ENCODE results near the gene SULT1C4.
A peak's percentile ranks its signal among the peaks of the same experiment; 100 is the strongest.
"Not testable (repeated sequence)": the region's sequence is repeated elsewhere in the genome, so short reads cannot be mapped to it uniquely, and the experiment has no call there.

Gene SULT1C4

DNA sequence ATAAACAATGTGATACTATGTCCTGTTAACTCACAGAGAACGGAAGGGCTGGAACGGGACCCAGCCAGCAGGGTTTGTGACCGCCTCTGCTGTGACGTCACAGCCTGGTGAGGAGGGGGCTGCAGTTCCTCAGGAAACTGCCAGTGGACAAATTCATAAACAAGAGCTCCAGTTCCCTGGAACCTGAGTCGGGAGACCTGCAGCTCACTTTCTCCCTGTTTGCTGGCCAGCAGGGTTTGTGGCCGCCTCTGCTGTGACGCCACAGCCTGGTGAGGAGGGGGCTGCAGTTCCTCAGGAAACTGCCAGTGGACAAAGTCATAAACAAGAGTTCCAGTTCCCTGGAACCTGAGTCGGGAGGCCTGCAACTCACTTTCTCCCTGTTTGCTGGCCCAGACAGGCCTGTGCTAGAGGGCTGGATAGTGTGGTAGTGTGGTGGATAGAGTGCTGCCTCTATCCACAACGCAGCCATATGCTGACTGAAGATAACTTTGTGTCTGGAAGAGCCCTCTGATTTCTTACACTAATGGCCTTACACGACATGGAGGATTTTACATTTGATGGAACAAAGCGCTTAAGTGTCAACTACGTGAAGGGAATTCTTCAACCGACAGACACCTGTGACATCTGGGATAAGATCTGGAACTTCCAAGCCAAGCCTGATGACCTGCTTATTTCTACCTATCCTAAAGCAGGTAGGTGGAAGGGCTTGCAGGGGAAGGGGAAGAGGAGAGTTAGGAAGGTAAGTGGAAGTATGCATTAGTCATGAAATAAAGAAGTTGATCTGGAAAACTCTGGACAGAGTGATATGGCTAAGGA, at the start of gene SULT1C4:
Gene SULT1C4, plus strand, starts transcription at position 140 of the 816 bp plus-strand sequence. Its CDS starts 384 bp downstream, at position 524.
- DNase-seq = peak in 34 of 58 donors; percentile 3 to 57 (median 20)

DNA sequence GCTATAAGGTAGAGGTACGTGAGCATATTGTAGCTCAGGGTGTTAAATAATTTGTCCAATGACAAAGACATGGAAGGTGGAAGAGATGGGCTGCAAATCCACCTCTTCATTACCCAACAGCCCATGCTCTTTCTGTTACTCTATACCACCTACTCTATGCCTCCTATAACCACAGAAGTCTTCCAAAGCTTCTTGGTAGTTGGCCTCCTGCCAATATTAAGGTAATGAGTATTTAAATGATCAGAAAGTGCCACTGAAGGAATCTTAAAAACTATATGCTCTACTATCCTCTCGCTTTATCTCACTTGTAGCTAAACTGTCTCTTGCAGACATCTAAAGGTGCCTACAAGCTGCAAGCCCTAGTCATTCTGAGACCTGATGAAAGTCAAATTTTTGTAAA, 48.0 kb upstream of the SULT1C4 start:
- DNase-seq = no peak

DNA sequence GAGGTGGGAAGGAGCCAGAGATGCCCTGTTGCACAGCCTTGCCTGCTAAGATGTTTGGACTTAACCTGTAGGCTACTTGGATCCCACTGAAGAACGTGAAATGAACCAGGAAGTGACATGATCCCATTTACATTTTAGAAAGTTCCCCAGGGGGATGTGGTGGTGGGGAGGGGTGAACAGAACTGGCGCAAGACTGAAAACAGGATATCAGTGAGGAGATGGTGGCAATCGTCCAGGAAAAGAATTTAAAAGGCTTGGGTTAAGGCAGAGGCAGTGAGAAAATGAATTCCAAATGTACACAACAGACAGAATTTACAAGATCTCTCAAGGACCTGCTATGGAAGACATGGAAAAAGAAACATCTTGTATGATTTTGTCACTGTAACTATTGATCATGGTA, 46.8 kb upstream of the SULT1C4 start:
- DNase-seq = no peak

DNA sequence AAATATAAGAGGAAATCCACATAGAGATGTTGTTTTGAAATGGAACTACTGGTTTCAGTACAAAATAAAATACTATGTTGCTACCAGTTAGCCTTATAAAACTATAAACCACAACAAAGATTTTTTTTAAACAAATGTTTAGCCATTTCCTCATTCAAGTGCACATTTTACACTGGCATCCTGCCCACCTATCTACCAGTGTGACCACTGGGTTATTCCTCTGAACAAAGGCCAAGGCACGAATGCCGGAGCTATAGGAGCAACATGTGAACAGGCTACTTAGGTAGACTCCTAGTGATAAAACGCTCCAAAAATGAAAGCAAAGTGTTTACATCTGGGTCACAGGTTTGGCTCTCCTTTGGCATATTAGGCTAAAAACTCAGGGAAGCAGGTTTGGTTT, 31.8 kb upstream of the SULT1C4 start:
- no peak for DNase-seq

DNA sequence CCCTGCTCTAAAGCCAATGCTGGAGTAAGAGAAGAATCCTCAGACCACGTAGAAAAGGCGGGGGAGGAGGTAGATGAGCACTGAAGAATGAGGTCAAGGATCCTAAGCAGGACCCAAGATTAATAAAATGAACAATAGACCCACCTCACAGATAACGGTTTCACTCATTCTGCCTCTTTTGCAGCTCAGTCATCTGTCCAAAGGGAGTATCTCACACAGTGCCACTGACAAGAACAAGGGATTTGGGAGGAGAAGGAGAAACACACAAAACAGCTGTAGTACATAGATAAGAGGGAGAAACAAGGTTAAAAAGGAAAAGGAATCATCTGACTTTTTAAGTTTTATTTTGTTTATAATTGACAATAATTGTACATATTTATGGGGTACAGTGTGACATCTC, 30.9 kb upstream of the SULT1C4 start:
- no peak for DNase-seq

DNA sequence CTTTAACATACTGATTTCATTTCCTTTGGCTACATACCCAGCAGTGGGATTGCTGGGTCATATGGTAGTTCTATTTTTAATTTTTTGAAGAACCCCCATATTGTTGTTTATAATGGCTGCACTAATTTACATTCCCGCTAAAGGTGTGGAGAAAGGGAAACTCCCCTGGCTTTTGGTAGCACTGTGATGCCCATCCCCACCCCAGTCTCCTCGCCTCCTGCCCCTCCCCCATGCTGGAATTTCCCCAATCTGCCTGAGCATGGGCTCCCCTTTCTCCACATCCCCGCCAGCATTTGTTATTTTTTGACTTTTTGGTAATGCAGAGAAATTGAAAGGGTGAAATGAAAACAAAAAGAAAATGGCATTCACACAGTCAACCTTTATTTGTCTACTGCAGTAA, 30.0 kb upstream of the SULT1C4 start:
- no peak for DNase-seq

DNA sequence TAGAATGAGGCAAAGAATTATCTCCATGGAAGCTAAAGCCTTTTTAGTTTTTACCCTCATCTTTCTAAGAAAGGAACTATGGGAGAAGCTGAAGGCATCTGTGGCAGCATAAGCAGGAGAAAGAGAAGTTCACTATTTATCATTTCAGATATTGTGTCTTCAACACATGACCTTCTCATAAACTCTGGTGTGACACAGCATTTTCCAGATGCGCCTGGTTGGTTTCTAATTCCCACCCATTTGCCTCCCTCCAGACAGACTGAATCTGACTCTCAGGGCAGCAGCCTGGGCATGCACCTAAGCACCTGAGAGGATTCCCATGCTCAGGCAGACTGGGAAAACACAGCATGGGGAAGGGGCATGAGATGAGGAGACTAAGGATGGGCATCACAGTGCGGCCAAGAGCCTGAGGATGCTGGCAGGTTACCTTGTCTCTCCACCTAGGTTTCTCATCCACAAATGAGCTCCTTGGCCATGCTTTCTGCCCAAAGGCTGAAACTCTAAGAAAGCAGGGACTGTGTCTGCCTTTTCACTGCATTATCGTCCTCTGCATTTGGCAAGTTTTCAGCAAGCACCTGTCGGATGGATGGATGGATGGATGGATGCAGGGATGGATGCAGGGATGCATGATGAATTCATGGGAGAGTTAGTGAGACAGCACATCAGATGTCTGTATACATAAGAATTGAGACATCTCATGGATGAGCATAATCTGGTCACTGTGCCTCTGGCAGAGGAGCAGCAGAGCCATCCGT, 28.8 kb upstream of the SULT1C4 start:
- DNase-seq = no peak

DNA sequence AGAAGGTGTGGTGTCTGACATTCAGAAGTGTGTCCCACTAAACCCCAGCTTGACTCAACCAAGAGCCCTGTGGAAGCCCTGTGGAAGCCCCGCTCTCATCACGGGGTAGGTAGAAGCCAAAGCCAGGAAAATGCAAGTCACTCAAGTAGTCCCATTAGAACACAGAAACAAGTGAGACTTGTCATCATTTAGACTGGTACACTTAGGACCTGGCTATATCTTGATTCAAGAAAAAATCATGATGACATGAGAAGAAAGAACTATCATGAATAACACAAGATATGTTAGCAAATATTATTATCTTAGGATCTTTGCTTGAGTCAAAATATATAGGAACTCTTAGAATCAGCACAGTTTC, 28.2 kb upstream of the SULT1C4 start:
- no peak for DNase-seq

DNA sequence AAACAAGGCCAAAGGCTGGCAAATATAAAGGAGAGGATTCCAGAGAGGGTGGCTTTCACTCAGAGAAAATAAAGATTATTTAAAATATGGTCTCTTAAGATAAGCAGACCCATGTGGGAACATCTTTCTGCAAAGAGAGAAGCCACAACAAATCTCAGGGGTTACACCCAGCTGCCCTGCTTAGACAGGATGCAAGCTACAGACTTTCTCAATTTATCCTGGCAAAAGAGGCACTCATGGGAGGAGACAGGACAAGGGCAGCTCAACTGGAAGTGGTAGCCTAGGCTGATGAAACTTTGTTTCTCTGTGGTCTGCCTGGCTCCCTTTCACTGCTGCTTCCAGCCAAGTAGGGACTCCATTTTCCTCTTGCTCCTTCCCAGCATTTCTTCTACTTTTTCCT, 25.9 kb upstream of the SULT1C4 start:
- no peak for DNase-seq

DNA sequence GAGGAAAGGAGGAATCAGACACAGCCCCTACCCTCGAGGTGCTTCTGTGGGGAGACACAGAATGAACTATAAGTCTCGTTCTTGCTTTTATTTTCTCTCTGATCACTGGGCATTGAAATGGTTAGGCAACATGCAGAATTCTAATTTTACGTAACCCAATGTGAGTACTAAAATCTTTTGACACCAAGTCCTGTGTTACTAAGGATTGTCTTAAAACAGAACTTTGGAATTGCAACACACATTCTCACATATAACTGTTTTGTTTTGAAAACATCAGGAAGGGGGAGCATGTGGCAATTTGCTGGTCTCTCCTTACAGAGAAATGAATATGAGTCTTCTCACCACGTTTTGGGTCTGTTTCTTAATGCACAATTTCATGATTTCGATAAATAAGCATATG, 23.6 kb upstream of the SULT1C4 start:
- no peak for DNase-seq

DNA sequence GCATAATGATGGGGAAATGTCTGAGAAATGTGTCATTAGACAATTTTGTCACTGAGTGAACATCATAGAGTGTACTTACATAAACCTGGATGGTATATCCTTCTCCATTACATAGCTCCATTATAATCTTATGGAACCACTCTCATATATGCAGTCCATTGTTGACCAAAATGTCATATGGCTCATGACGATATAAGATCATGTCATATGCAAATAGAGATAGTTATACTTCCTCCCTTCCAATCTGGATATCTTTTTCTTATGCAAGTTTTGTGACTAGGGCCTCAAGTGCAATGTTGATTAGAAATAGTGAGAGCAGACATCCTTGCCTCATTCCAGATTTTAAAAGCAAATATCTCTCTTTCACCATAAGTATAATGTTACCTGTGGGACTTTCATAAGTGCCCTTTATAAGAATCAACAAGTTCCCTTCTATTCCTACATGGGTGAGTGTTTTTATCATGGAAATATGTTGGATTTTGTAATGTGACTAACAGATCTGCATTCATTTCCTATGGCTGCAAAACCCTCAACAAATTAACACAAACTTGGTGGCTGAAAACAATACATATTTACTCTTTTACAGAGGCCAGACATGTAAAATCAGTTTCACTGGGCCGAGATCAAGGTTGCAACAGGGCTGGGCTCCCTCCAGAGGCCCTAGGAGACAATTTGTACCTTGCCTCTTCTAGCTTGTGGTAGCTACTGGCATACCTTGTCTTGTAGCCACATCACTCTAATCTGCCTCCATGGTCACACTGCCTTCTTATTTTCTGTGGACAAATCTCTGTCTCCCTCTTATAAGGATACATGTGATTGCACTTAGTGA, 21.6 kb upstream of the SULT1C4 start:
- no peak for DNase-seq

DNA sequence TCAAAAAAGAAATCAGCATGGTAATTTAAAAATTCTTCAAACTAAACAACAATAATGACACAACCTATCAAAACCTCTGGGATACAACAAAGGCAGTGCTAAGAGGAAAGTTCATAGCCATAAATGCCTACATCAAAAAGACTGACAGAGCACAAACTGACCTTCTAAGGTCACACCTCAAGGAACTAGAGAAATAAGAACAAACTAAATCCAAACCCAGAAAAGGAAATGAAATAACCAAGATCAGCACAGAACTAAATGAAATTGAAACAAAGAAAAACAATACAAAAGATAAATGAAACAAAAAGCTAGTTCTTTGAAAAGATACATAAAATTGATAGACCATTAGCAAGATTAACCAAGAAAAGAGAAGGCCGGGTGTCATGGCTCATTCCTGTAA, 18.4 kb upstream of the SULT1C4 start:
- DNase-seq = not testable (repeated sequence)

DNA sequence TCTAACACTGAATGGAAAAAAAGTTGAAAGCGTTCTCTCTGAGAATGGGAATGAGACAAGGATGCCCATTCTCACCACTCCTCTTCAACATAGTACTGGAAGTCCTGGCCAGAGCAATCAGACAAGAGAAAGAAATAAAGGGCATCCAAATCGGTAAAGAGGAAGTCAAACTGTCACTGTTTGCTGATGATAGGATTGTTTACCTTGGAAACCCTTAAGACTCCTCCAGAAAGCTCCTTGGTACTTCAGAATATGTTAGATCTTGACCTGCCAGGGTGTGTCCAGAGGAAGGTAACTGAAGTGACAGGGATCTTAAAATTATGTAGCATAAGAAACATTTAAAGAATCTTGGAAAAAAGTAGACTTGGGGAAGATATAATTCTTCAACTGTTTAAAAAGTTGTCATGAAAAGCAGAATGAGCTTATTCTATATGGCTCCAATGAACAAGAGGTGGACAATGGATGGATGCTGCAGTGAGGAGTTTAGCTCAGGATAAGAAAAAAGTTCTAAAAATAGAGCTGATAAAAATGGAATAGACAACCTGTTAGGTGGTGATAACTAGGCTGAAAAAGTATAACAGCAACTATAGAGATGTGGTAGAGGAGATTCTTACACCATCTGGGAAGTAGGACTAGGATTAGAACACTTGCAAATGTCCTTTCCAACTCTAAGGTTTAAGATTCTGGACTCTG, 16.8 kb upstream of the SULT1C4 start:
- DNase-seq = no peak

DNA sequence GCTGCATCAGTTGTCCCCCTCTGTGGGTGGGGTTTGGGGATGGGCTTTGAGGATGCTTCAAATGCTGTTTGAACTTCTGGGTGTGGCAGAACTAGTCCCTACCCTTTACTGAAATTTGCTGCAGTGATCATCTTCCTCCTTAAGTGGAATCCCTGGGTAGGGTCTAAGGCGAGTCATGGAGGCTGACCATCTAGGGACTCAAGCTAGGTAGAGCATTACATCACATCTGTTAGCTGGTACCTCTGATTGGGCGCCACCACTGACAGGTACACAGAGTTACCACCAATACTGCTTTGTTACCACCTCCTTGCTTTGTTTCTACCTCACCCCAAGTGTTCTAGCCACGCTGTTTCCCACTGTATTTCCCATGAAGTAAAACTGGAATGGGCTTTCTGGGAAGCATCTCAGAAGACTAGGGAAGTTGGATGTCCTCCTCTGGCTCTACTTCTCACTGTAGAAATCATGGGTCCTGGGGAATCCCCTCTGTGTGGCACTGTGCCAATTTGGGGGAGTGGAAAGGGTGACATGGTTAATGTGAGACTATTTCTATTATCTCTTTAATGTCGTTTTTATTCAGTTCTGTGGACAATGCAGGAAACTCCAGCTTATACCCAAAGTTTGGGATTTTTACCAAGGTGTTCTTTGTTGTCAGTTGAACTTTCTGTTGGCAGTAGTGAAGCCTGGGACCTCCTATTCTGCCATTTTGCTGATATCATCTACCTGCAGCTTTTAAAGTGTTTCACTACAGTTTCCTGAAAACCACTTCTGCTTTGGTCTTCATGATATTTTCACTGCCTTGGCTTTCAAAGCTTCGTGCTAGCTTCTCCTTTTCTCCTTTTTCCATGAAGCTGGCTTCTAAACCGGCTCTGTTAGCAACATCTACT, 14.5 kb upstream of the SULT1C4 start:
- DNase-seq = no peak

DNA sequence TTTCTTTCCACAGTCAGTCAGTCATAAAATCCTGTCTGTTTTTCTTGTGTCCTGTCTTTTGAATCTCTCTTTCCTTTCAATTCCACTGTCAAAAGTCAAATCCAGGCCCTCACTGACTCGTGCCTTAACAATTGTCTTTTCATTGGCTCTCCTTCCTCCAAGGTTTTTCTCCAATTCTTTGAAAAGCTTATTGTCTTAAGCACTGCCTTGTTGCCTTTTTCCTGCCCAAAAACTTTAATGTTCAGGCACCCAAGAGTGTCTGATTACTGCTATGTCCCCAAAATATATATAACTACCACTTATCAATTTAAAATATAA, 13.9 kb upstream of the SULT1C4 start:
- no peak for DNase-seq

DNA sequence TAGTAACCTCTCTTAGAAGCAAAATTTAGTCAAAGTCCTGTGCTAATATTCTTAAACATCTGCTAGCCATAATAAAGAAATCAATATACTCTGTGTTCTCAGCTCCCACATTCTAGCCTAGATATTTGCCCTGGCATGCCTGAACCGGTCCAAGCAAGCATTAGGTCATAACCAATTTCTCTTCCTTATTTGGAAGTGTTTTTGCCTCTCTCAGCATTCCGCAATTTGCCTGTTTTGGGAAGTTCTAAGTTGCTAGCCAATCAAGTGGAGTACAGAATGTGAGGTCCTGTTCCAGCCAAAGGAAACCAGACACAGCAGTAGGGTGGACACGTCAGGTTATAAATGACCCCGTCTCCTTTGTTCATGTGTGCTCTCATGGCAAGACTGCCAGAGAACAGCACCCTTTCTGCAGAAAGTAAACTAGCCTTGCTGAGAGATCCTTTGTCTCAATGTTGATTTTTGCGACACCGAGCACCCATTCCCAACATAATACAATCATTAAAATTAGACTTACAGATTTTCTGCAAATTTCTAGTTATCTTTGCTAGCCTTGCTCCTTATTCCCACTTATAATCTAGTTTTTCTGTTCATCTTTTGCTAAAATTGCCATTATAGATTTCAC, 13.0 kb upstream of the SULT1C4 start:
- DNase-seq = no peak

DNA sequence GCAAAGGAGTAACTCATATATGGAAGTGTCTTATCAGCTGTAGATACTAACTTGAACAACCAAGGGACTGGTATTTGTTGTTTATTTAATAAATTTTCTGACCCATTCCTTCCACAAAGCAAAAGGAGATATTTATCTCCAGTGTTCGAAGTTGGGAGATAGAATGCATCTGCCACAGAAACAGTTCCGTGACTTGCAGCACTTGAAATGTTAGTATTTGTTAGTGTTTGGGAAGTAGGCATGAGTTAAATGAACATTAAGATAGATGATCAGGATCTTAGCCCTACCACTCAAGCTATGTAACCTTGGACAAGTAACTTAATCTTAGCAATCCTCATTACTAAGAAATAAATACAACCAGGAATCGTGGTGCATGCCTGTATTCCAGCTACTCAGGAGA, 12.1 kb upstream of the SULT1C4 start:
- no peak for DNase-seq

DNA sequence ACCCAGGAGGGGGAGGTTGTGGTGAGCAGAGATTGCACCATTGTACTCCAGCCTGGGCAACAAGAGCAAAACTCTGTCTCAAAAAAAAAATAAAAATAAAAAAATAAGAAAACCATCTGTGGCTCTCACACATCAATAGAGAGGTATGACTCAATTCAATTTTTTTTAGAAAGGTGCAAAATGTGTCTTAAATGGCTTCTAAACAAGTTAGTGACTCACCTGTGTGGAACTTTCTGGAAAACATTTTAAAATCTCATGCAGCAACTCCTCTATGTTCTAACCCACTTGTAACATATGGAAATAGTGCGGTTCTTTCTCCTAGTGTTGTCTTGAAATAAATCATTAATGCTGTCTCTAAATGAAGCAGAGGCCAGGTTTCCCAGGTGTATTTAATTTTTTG, 10.7 kb upstream of the SULT1C4 start:
- DNase-seq = no peak

DNA sequence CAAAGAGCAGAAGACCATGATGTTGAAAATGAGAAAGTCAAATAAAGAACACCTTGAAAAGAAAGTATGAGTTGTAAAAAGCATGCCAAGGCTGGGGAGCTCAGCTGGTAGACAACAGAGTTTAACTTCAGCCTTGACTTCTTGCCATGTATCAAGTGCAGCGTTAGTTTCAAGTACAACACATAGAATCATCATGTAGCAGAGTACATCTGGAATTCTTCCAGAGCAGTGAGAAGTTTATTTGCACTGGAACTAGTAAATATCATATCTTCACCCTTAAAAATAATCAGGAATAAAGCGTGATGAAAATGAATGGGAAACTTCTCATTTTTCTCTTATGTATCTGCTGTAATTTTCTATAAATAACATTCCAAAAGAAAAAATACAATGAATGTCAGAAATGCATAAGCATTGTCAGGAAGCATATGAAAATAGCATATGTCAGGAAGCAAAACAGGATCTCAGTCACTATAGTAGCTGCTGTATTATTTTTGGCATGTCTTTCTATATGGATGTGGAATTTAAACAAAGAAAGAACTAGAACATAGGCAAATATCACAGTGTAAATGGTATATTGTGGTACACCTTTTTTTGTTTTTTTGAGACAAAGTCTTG, 10.1 kb upstream of the SULT1C4 start:
- DNase-seq = no peak

DNA sequence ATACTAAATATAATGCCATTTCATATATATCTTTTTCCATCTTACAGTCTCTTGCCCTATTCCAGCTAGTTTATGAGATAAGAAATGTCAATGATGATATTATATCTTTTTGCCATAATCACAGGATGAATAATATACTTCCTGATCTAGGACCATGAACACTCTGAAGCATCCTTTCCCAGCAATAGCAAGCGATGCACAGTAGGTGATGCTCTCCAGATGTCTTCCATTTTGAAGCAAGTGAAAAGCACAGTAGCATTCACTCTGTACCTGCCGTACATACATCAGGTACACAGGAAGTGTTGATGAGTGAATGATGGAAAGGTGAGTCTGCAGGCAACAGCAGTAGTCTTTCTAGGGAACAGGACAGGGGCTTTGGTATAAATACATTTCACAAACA, 8.6 kb upstream of the SULT1C4 start:
- DNase-seq = no peak

All from anterior cingulate cortex (tissue), 58 donors.